K562 (cell line): Measurements from ENCODE around the gene CPED1. TPM values are rescaled to one million over a fixed set of nuclear protein-coding genes. Genes with fewer than 3 reads are reported as not detected.
A peak's percentile ranks its signal among the peaks of the same experiment; 100 is the strongest.

Source experiments
- BRD4 ChIP-seq: fragments of 200-600 bp; sonication (generic); IDR thresholded peaks from 2 replicates; pipeline ENCODE4 v1.6.1; 2017; ENCODE audit warnings: inconsistent platforms
- CREM ChIP-seq: IDR thresholded peaks from 2 replicates; pipeline ENCODE4 v1.6.1; 2014; ENCODE audit warnings: antibody characterized with exemption, low read depth
- FOXA1 ChIP-seq: fragments of 450-650 bp; IDR thresholded peaks from 2 replicates; pipeline ENCODE4 v1.6.1; 2016; ENCODE audit warnings: mild to moderate bottlenecking, borderline replicate concordance
- GTF2A2 ChIP-seq: IDR thresholded peaks from 2 replicates; pipeline ENCODE4 v1.6.1; 2016; ENCODE audit warnings: mild to moderate bottlenecking, missing genetic modification characterization, missing compliant biosample characterization
- IFI16 ChIP-seq: fragments of 250-450 bp; sonication (Bioruptor Pico); IDR thresholded peaks from 2 replicates; pipeline ENCODE4 v2.1.2; 2022; ENCODE audit warnings: mild to moderate bottlenecking, inconsistent platforms
- KAT8 ChIP-seq: fragments of 450-650 bp; IDR thresholded peaks from 2 replicates; pipeline ENCODE4 v1.6.1; 2016; ENCODE audit warnings: low read depth, mild to moderate bottlenecking
- KDM2B ChIP-seq: fragments of 250-450 bp; sonication (Bioruptor Pico); IDR thresholded peaks from 2 replicates; pipeline ENCODE4 v1.8.0; 2021; ENCODE audit warnings: mild to moderate bottlenecking, moderate library complexity
- MTF1 ChIP-seq: fragments of 250-450 bp; sonication (Bioruptor Pico); IDR thresholded peaks from 2 replicates; pipeline ENCODE4 v1.9.0; 2021; ENCODE audit warnings: moderate library complexity, mild to moderate bottlenecking, inconsistent platforms, borderline replicate concordance
- NFATC3 ChIP-seq: fragments of 450-650 bp; IDR thresholded peaks from 2 replicates; pipeline ENCODE4 v1.6.1; 2017; ENCODE audit warnings: mild to moderate bottlenecking
- NR3C1 ChIP-seq: sonication (generic); formaldehyde crosslinking; IDR thresholded peaks from 2 replicates; pipeline ENCODE4 v1.8.1; 2022; ENCODE audit warnings: missing genetic modification reagents
- POLR2G ChIP-seq: fragments of 200-400 bp; formaldehyde crosslinking; IDR thresholded peaks from 2 replicates; pipeline ENCODE4 v1.6.1; 2017; ENCODE audit warnings: low read depth, mild to moderate bottlenecking, antibody characterized with exemption, low read length, moderate library complexity
- RBFOX2 ChIP-seq: fragments of 200-400 bp; formaldehyde crosslinking; IDR thresholded peaks from 2 replicates; pipeline ENCODE4 v1.6.1; 2017; ENCODE audit warnings: low read depth, mild to moderate bottlenecking, low read length, moderate library complexity
- SREBF2 ChIP-seq: sonication (generic); formaldehyde crosslinking; IDR thresholded peaks from 2 replicates; pipeline ENCODE4 v1.4.0; 2020; ENCODE audit warnings: mild to moderate bottlenecking, missing genetic modification reagents
- TAF15 ChIP-seq: fragments of 200-400 bp; formaldehyde crosslinking; IDR thresholded peaks from 2 replicates; pipeline ENCODE4 v1.6.1; 2017; ENCODE audit warnings: mild to moderate bottlenecking, low read depth, low read length, moderate library complexity
- THRB ChIP-seq: fragments of 450-650 bp; formaldehyde crosslinking; conservative IDR thresholded peaks from 2 replicates; pipeline ENCODE4 v1.4.0; 2022; ENCODE audit warnings: mild to moderate bottlenecking, missing genetic modification characterization
- TOE1 ChIP-seq, 2 experiments: fragments of 450-650 bp in 1 of 2; sonication (generic) in 1 of 2; formaldehyde crosslinking in 1 of 2; IDR thresholded peaks; 2 replicates each; pipeline versions ENCODE4 v1.7.1 to v1.8.0; 2016 to 2022; ENCODE audit warnings: borderline replicate concordance in 2 of 2, mild to moderate bottlenecking in 2 of 2, antibody characterized with exemption in 1 of 2, inconsistent platforms in 1 of 2, low read depth in 1 of 2, missing genetic modification reagents in 1 of 2, moderate library complexity in 1 of 2
- UBTF ChIP-seq, 2 experiments: IDR thresholded peaks; 2 replicates each; pipeline ENCODE4 v1.6.1; 2012; ENCODE audit warnings: improper control_type of control experiment in 2 of 2, low read depth in 2 of 2, low read length in 2 of 2, borderline replicate concordance in 1 of 2
- ZBTB11 ChIP-seq, 3 experiments: fragments of 200-800 bp in 1 of 3; fragments of 250-450 bp in 1 of 3; fragments of 450-650 bp in 1 of 3; sonication (Bioruptor Pico) in 1 of 3; sonication (Bioruptor generic) in 1 of 3; formaldehyde crosslinking in 1 of 3; IDR thresholded peaks; 2 replicates each; pipeline versions ENCODE4 v1.6.1 to v1.8.0; 2016 to 2022; ENCODE audit warnings: mild to moderate bottlenecking in 2 of 3, missing genetic modification characterization in 2 of 3, missing compliant biosample characterization in 1 of 3, moderate library complexity in 1 of 3
- ZBTB5 ChIP-seq: fragments of 450-650 bp; IDR thresholded peaks from 2 replicates; pipeline ENCODE4 v1.6.1; 2017; ENCODE audit warnings: antibody characterized with exemption
- ZFX ChIP-seq: sonication (generic); formaldehyde crosslinking; IDR thresholded peaks from 2 replicates; pipeline ENCODE4 v1.8.0; 2022; ENCODE audit warnings: mild to moderate bottlenecking, missing genetic modification reagents, moderate library complexity
- polyA plus RNA-seq, 8 experiments: library from polyadenylated mRNA; depleted of rRNA in 4 of 8; stranded (reverse) in 5 of 8; unstranded in 3 of 8; fragments of >200 nt; fragmentation: Nextera tagmentation in 2 of 8; fragmentation: Illumina TruSeq in 1 of 8; extraction: Ambion mirVana in 2 of 8; extraction: Trizol in 1 of 8; gene quantifications; 2 replicates each; pipeline versions ENCODE4 v1.2.1 to v1.2.3, GENCODE V29; 2011 to 2014; ENCODE audit warnings: inconsistent platforms in 1 of 8, missing spikeins in 1 of 8
- total RNA-seq, 7 experiments: library from RNA; depleted of rRNA in 6 of 7; stranded (reverse); fragments of >200 nt in 6 of 7; fragmentation: Illumina TruSeq in 2 of 7; extraction: Trizol in 2 of 7; gene quantifications; 2 replicates each; pipeline versions ENCODE4 v1.2.1 to v1.2.3, GENCODE V29; 2011 to 2021; ENCODE audit warnings: low replicate concordance in 1 of 7

Gene CPED1
- total and polyA plus RNA-seq, 9 of the 15 experiments (the other 6 are each of a cell fraction or from before 2014, with no cell fraction given), result 195 to 393 (median 290) TPM

GRCh38 chr7:121085922-121086321 lies 97.4 kb downstream of the CPED1 start (continued):
- TF ChIP-seq THRB (CRISPR knock-in tag) (no peak), BRD4 (no peak), KAT8 (no peak), FOXA1 (no peak), GTF2A2 (no peak), TAF15 (no peak), NR3C1 (CRISPR knock-in tag) (no peak), TOE1 (IDR thresholded peaks at IDR 0.05; ENCODE audit: borderline replicate concordance) (no peak), TOE1 (CRISPR knock-in tag; IDR thresholded peaks at IDR 0.05; ENCODE audit: borderline replicate concordance, low read depth) (no peak), ZBTB11 (CRISPR knock-in tag; IDR thresholded peaks at IDR 0.05) (no peak), IFI16 (no peak), ZBTB5 (no peak), CREM (no peak), RBFOX2 (0 out of 2 replicates have a peak, but pooled peaks have one; percentile 25), MTF1 (CRISPR knock-in tag) (no peak), KDM2B (no peak), NFATC3 (no peak), ZFX (CRISPR knock-in tag) (no peak), SREBF2 (no peak), UBTF (IDR thresholded peaks at IDR 0.05; ENCODE audit: borderline replicate concordance in 1 of 2, low read depth in 2 of 2, low read length in 2 of 2) (no peak), POLR2G (peak; percentile 33; the same call in 1 of the 2 replicates)
